ENCODE results near the gene TCEAL2.
"Not testable (repeated sequence)": the region's sequence is repeated elsewhere in the genome, so short reads cannot be mapped to it uniquely, and the experiment has no call there.

TCEAL2 gene

GRCh38 chrX:102125436-102125835, at the start of gene TCEAL2:
Gene TCEAL2 (plus strand): TSS chrX:102125679. CDS start chrX:102126831, 1,152 bp downstream.
- DNase-seq (ENCODE audit: low read depth, low spot score); POLR2A ChIA-PET; CTCF ChIA-PET: not testable (repeated sequence)
- peak within 1 kb of the TSS; percentile 32 for H3K4me3 ChIP-seq (ENCODE audit: low read depth, low read length)

- CTCF ChIA-PET = no interaction called here
- H3K4me3 ChIP-seq (ENCODE audit: low read depth, low read length) = no peak overlapping the region
- DNase-seq (ENCODE audit: low read depth, low spot score) = no peak
- TF ChIP-seq CTCF (IDR thresholded peaks at IDR 0.05; ENCODE audit: insufficient read depth, low read length, missing control alignments) = no peak
- POLR2A ChIA-PET = no interaction called here
Measured at GRCh38 chrX:102077426-102077825, 48.1 kb upstream of the TCEAL2 start.

GRCh38 chrX:102085706-102086105, 39.8 kb upstream of the TCEAL2 start:
- CTCF ChIA-PET = no interaction called here
- H3K4me3 ChIP-seq (ENCODE audit: low read depth, low read length) = no peak overlapping the region
- DNase-seq (ENCODE audit: low read depth, low spot score) = no peak
- POLR2A ChIA-PET = no interaction called here
- no peak for TF ChIP-seq CTCF (IDR thresholded peaks at IDR 0.05; ENCODE audit: insufficient read depth, low read length, missing control alignments)

DNA sequence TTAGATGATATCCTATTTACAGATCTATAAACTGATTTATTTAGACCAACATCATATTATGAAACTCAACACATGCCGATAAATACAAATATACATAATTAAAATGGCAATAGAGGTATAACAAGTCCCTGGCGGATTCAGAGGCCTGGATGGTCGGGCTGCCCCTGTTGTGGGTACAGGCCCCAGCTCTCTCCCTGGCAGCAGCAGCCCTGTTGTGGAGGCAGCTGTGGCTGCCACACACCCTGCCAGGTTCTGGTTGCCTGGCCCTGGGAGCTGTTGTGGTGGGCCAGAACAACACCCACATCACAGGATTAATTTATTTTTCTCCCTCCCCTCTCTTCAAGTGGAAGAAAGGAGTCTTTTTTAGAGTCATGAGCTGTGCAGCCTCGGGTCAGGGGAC, 12.1 kb upstream of the TCEAL2 start:
- DNase-seq (ENCODE audit: low read depth, low spot score) = no peak
- ChIA-PET POLR2A (no interaction called here), CTCF (no interaction called here)
- no peak overlapping the region for H3K4me3 ChIP-seq (ENCODE audit: low read depth, low read length)
- TF ChIP-seq CTCF (IDR thresholded peaks at IDR 0.05; ENCODE audit: insufficient read depth, low read length, missing control alignments) = no peak

DNA sequence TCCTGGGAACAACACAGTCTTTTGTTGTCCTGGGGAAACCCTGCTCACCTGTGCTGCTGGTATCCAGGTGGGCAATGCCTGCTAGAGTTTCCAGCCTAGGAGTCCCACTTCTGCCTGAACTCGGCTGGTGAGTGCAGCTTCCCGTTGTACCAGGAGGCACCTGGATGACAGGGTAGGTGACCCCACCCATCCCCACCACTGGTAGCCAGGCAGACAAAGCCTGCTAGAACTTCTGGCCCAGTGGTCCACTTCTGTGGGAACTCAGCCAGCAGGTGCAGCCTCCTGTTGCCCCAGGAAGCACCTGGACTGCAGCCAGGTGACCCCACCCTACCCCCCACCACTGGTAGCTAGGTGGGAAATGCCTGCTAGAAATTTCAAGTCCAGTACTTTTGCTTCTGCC, 9.7 kb upstream of the TCEAL2 start:
- POLR2A ChIA-PET = no interaction called here
- no peak for TF ChIP-seq CTCF (IDR thresholded peaks at IDR 0.05; ENCODE audit: insufficient read depth, low read length, missing control alignments)
- DNase-seq (ENCODE audit: low read depth, low spot score) = no peak
- CTCF ChIA-PET = no interaction called here
- H3K4me3 ChIP-seq (ENCODE audit: low read depth, low read length) = no peak overlapping the region

GRCh38 chrX:102125014-102125413, 465 bp upstream of the TCEAL2 start:
- POLR2A ChIA-PET; DNase-seq (ENCODE audit: low read depth, low spot score); CTCF ChIA-PET: not testable (repeated sequence)
- peak overlapping the region; percentile 32 for H3K4me3 ChIP-seq (ENCODE audit: low read depth, low read length)

DNA sequence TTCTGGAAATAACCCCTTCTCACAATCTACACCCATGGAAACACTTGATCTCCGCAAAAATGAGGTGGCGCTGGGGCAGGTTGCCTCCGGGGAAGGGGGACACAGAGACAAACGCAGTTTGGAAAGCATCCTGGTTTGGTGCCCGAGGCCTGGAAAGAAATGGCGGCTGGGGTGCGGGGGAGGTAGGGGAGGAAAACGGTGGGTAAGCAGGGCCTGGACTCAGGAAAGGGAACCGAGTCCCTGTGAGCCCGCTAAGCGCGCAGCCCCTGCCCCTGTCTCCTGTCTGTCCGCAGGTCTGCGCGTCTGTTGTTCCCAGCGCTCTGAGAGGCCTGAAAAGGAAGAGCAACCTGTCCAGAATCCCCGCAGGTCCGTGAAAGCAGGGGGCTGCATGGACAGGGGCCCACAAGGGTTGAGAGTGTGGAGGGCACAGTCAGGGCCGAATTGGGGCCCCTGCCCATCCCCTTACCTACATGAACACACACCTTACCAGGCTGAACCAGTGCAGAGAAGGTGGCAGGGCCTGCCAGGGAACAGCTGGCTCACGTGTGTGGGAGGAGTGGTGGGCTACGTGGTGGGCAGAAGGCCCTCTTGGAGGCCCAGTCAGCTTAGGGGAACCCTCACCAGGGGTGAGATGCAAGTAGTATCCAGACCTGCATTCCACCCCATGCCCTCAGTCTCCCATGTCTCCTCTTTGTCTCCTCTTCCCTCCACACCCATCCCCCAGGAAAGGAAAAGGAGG, 770 bp downstream of the TCEAL2 start:
- POLR2A ChIA-PET; CTCF ChIA-PET; DNase-seq (ENCODE audit: low read depth, low spot score); H3K4me3 ChIP-seq (ENCODE audit: low read depth, low read length): not testable (repeated sequence)

GRCh38 chrX:102126863-102127262, 1.4 kb downstream of the TCEAL2 start:
- ChIA-PET POLR2A (no interaction called here), CTCF (no interaction called here)
- TF ChIP-seq CTCF (IDR thresholded peaks at IDR 0.05; ENCODE audit: insufficient read depth, low read length, missing control alignments) = no peak
- no peak overlapping the region for H3K4me3 ChIP-seq (ENCODE audit: low read depth, low read length)
- no peak for DNase-seq (ENCODE audit: low read depth, low spot score)

All from AG04449 (cell line).